Neural progenitor cell (in vitro differentiated cells): ENCODE measurements around the gene SCN2A.

Source experiments
- EZH2 ChIP-seq: fragments of 200-600 bp; sonication (generic); IDR thresholded peaks from 2 replicates; pipeline ENCODE4 v1.6.1; 2017; ENCODE audit warnings: antibody characterized with exemption, mild to moderate bottlenecking, moderate library complexity
- EZH2phosphoT487 ChIP-seq: fragments of 200-600 bp; sonication (generic); IDR thresholded peaks from 2 replicates; pipeline ENCODE4 v1.6.1; 2017; ENCODE audit warnings: antibody characterized with exemption
- TF ChIP-seq, protein P1 (sequence below): fragments of 200-600 bp; sonication (generic); IDR thresholded peaks from 2 replicates; pipeline ENCODE4 v1.5.1; 2017; ENCODE audit warnings: antibody characterized with exemption, mild to moderate bottlenecking

GRCh38 chr2:165268754-165269153 lies 29.5 kb downstream of the SCN2A start:
- TF ChIP-seq, protein P1, sequence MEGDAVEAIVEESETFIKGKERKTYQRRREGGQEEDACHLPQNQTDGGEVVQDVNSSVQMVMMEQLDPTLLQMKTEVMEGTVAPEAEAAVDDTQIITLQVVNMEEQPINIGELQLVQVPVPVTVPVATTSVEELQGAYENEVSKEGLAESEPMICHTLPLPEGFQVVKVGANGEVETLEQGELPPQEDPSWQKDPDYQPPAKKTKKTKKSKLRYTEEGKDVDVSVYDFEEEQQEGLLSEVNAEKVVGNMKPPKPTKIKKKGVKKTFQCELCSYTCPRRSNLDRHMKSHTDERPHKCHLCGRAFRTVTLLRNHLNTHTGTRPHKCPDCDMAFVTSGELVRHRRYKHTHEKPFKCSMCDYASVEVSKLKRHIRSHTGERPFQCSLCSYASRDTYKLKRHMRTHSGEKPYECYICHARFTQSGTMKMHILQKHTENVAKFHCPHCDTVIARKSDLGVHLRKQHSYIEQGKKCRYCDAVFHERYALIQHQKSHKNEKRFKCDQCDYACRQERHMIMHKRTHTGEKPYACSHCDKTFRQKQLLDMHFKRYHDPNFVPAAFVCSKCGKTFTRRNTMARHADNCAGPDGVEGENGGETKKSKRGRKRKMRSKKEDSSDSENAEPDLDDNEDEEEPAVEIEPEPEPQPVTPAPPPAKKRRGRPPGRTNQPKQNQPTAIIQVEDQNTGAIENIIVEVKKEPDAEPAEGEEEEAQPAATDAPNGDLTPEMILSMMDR = no peak
- no peak for TF ChIP-seq EZH2
- no peak for TF ChIP-seq EZH2phosphoT487
